HepG2 (cell line): ENCODE data around the gene SFXN2. TPM values are rescaled to one million over a fixed set of nuclear protein-coding genes. Genes with fewer than 3 reads are reported as not detected.

Experiments used
- CHD2 ChIP-seq: IDR thresholded peaks from 2 replicates; pipeline ENCODE4 v1.6.1; 2011; ENCODE audit warnings: low read depth, low read length, improper control_type of control experiment
- HCFC1 ChIP-seq: fragments of 150-350 bp; IDR thresholded peaks from 2 replicates; pipeline ENCODE4 v1.6.1; 2014; ENCODE audit warnings: low read depth, low read length
- HOXA5 ChIP-seq: sonication (generic); formaldehyde crosslinking; IDR thresholded peaks from 2 replicates; pipeline ENCODE4 v1.4.0; 2020; ENCODE audit warnings: missing genetic modification reagents
- JDP2 ChIP-seq: sonication (generic); formaldehyde crosslinking; IDR thresholded peaks from 2 replicates; pipeline ENCODE4 v1.8.1; 2022; ENCODE audit warnings: missing genetic modification reagents, borderline replicate concordance
- MATR3 ChIP-seq: sonication (generic); formaldehyde crosslinking; IDR thresholded peaks from 2 replicates; pipeline ENCODE4 v1.4.0; 2020; ENCODE audit warnings: missing genetic modification reagents
- MTF1 ChIP-seq: sonication (generic); formaldehyde crosslinking; IDR thresholded peaks from 2 replicates; pipeline ENCODE4 v1.5.0; 2020; ENCODE audit warnings: missing genetic modification reagents
- MYPOP ChIP-seq: sonication (generic); formaldehyde crosslinking; IDR thresholded peaks from 2 replicates; pipeline ENCODE4 v1.8.1; 2023; ENCODE audit warnings: mild to moderate bottlenecking, moderate library complexity, missing genetic modification reagents
- NCOA5 ChIP-seq: sonication (generic); formaldehyde crosslinking; IDR thresholded peaks from 2 replicates; pipeline ENCODE4 v1.4.0; 2020; ENCODE audit warnings: missing genetic modification reagents
- PAF1 ChIP-seq: IDR thresholded peaks from 2 replicates; pipeline ENCODE4 v1.6.1; 2016; ENCODE audit warnings: missing genetic modification reagents, missing compliant biosample characterization
- PHB2 ChIP-seq: fragments of 450-650 bp; IDR thresholded peaks from 2 replicates; pipeline ENCODE4 v1.6.1; 2018; ENCODE audit not compliant: partially characterized antibody
- TRIM24 ChIP-seq: sonication (generic); formaldehyde crosslinking; IDR thresholded peaks from 2 replicates; pipeline ENCODE4 v1.8.0; 2022; ENCODE audit warnings: mild to moderate bottlenecking, missing genetic modification reagents
- YEATS4 ChIP-seq: sonication (generic); formaldehyde crosslinking; IDR thresholded peaks from 2 replicates; pipeline ENCODE4 v1.4.0; 2020; ENCODE audit warnings: missing genetic modification reagents, borderline replicate concordance
- ZBTB21 ChIP-seq: sonication (generic); formaldehyde crosslinking; IDR thresholded peaks from 2 replicates; pipeline ENCODE4 v1.4.0; 2020; ENCODE audit warnings: missing genetic modification reagents
- ZFP91 ChIP-seq: sonication (generic); formaldehyde crosslinking; IDR thresholded peaks from 2 replicates; pipeline ENCODE4 v1.9.0; 2022; ENCODE audit warnings: missing genetic modification reagents, mild to moderate bottlenecking, borderline replicate concordance
- ZNF232 ChIP-seq: sonication (generic); formaldehyde crosslinking; IDR thresholded peaks from 2 replicates; pipeline ENCODE4 v1.4.0; 2020; ENCODE audit warnings: missing genetic modification reagents, borderline replicate concordance
- ZNF382 ChIP-seq: sonication (generic); formaldehyde crosslinking; IDR thresholded peaks from 2 replicates; pipeline ENCODE4 v1.5.0; 2020; ENCODE audit warnings: missing genetic modification reagents, mild to moderate bottlenecking, borderline replicate concordance
- ZNF552 ChIP-seq: sonication (generic); formaldehyde crosslinking; IDR thresholded peaks from 2 replicates; pipeline ENCODE4 v1.9.0; 2022; ENCODE audit warnings: missing genetic modification reagents, mild to moderate bottlenecking, borderline replicate concordance
- ZNF879 ChIP-seq: sonication (generic); formaldehyde crosslinking; IDR thresholded peaks from 2 replicates; pipeline ENCODE4 v1.8.1; 2023; ENCODE audit warnings: missing genetic modification reagents
- ZSCAN22 ChIP-seq: sonication (generic); formaldehyde crosslinking; IDR thresholded peaks from 2 replicates; pipeline ENCODE4 v1.4.0; 2020; ENCODE audit warnings: mild to moderate bottlenecking, missing genetic modification reagents
- ZSCAN29 ChIP-seq: sonication (generic); formaldehyde crosslinking; conservative IDR thresholded peaks from 2 replicates; pipeline ENCODE4 v1.4.0; 2020; ENCODE audit warnings: mild to moderate bottlenecking, missing genetic modification reagents
- polyA plus RNA-seq, 8 experiments: library from polyadenylated mRNA; depleted of rRNA in 3 of 8; stranded (reverse) in 7 of 8; unstranded in 1 of 8; fragments of >200 nt; fragmentation: Illumina TruSeq in 4 of 8; extraction: Trizol in 4 of 8; gene quantifications; 2 replicates each; pipeline versions ENCODE4 v1.2.1 to v1.2.3, GENCODE V29; 2011 to 2016; ENCODE audit warnings: low read depth in 4 of 8, missing spikeins in 1 of 8, mixed read lengths in 1 of 8; ENCODE audit not compliant: insufficient read depth in 1 of 8
- total RNA-seq, 5 experiments: library from RNA; depleted of rRNA; stranded (reverse); fragments of >200 nt; fragmentation: Illumina TruSeq; extraction: Trizol; gene quantifications; 2 replicates each; pipeline ENCODE4 v1.2.3, GENCODE V29; 2016; ENCODE audit warnings: low read depth in 1 of 5
- TF ChIP-seq, protein P1 (sequence below): sonication (generic); formaldehyde crosslinking; IDR thresholded peaks from 2 replicates; pipeline ENCODE4 v1.4.0; 2020; ENCODE audit warnings: missing genetic modification reagents
- TF ChIP-seq, protein P2 (sequence below): sonication (generic); formaldehyde crosslinking; IDR thresholded peaks from 2 replicates; pipeline ENCODE4 v1.8.1; 2023; ENCODE audit warnings: mild to moderate bottlenecking, missing genetic modification reagents

The SFXN2 gene
- total and polyA plus RNA-seq, 2 of the 13 experiments (the other 11 are each of a cell fraction or from before 2014, with no cell fraction given) = 12.8 to 21.1 TPM

DNA sequence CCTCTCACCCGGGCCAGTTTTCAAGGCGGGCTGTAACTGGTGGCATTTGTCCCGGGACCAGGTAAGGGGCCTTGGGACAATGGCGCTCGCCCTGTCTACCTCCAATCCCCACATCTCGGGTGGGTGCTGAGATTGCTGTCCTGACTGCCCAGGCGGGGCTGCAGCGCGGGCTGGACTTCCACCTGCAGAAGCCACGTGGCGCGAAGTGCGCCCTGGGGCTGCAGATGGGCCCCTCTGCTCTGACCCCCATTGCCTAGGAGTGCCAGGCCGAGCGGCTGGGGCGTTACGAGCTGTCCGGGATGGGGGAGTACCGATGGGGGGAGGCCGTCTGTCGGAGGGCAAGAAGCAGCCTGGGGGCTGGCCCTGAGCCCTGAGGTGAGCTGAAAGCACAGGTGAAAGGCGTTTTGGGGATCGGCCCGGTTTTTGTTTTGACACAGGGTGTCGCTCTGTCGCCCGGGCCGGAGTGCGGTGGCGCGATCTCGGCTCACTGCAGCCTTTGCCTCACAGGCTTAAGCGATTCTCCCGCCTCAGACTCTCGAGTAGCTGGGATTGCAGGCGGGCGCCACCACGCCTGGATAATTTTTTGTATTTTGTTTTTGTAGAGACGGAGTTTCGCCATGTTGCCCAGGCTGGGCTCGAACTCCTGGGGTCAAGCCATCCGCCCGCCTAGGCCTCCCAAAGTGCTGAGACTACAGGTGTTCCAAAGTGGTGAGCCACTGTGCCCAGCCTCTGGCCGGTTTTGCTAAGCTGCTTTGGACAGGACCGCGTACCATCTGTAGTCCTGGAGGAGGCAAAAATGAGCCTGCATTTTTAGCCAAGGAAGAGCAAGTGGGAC, at the start of gene SFXN2 (continued):
- TF ChIP-seq, protein P1, sequence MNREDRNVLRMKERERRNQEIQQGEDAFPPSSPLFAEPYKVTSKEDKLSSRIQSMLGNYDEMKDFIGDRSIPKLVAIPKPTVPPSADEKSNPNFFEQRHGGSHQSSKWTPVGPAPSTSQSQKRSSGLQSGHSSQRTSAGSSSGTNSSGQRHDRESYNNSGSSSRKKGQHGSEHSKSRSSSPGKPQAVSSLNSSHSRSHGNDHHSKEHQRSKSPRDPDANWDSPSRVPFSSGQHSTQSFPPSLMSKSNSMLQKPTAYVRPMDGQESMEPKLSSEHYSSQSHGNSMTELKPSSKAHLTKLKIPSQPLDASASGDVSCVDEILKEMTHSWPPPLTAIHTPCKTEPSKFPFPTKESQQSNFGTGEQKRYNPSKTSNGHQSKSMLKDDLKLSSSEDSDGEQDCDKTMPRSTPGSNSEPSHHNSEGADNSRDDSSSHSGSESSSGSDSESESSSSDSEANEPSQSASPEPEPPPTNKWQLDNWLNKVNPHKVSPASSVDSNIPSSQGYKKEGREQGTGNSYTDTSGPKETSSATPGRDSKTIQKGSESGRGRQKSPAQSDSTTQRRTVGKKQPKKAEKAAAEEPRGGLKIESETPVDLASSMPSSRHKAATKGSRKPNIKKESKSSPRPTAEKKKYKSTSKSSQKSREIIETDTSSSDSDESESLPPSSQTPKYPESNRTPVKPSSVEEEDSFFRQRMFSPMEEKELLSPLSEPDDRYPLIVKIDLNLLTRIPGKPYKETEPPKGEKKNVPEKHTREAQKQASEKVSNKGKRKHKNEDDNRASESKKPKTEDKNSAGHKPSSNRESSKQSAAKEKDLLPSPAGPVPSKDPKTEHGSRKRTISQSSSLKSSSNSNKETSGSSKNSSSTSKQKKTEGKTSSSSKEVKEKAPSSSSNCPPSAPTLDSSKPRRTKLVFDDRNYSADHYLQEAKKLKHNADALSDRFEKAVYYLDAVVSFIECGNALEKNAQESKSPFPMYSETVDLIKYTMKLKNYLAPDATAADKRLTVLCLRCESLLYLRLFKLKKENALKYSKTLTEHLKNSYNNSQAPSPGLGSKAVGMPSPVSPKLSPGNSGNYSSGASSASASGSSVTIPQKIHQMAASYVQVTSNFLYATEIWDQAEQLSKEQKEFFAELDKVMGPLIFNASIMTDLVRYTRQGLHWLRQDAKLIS = no peak; the same call in 1 of the 2 replicates
- TF ChIP-seq MYPOP = 0 out of 2 replicates have a peak, but pooled peaks have one; percentile 42
- no peak for TF ChIP-seq ZBTB21 (CRISPR knock-in tag)
- TF ChIP-seq YEATS4 (CRISPR knock-in tag) = peak; percentile 94
- TF ChIP-seq MATR3 = no peak
- TF ChIP-seq HCFC1 = no peak
- TF ChIP-seq TRIM24 = no peak
- no peak for TF ChIP-seq CHD2
- TF ChIP-seq HOXA5 = no peak
- no peak for TF ChIP-seq ZNF879 (CRISPR knock-in tag)
- TF ChIP-seq, protein P2, sequence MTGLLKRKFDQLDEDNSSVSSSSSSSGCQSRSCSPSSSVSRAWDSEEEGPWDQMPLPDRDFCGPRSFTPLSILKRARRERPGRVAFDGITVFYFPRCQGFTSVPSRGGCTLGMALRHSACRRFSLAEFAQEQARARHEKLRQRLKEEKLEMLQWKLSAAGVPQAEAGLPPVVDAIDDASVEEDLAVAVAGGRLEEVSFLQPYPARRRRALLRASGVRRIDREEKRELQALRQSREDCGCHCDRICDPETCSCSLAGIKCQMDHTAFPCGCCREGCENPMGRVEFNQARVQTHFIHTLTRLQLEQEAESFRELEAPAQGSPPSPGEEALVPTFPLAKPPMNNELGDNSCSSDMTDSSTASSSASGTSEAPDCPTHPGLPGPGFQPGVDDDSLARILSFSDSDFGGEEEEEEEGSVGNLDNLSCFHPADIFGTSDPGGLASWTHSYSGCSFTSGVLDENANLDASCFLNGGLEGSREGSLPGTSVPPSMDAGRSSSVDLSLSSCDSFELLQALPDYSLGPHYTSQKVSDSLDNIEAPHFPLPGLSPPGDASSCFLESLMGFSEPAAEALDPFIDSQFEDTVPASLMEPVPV (CRISPR knock-in tag) = no peak
- no peak for TF ChIP-seq MTF1 (CRISPR knock-in tag)
- TF ChIP-seq ZFP91 = peak; percentile 39; the same call in 1 of the 2 replicates
- TF ChIP-seq ZNF382 (CRISPR knock-in tag) = no peak
- TF ChIP-seq NCOA5 (CRISPR knock-in tag) = no peak
- no peak; the same call in 1 of the 2 replicates for TF ChIP-seq ZNF552 (CRISPR knock-in tag)
- TF ChIP-seq ZNF232 = peak; percentile 68; the same call in 1 of the 2 replicates
- no peak for TF ChIP-seq PAF1 (CRISPR knock-in tag)
- no peak for TF ChIP-seq JDP2
- TF ChIP-seq ZSCAN22 = no peak
- TF ChIP-seq ZSCAN29 (CRISPR knock-in tag) = no peak
- no peak for TF ChIP-seq PHB2
